Tibial nerve (tissue), 4 donors: ENCODE measurements around the gene TATDN2. TPM values are rescaled to one million over a fixed set of nuclear protein-coding genes. Genes with fewer than 3 reads are reported as not detected.

ENCODE experiments used
- DNase-seq, 2 donors: peaks; one replicate each; pipeline ENCODE4 v3.0.0-alpha.2; 2019; ENCODE audit warnings: low spot score in 2 of 2
- H3K27ac ChIP-seq, 4 donors: fragments of 200-600 bp; sonication (generic) in 3 of 4; one replicate each; pipeline ENCODE4 v1.5.1; 2017 to 2019; ENCODE audit warnings: mild to moderate bottlenecking in 1 of 4
- H3K27me3 ChIP-seq, 2 donors: fragments of 200-600 bp; sonication (generic) in 1 of 2; one replicate each; pipeline versions ENCODE4 v1.5.1 to v1.6.0; 2017 to 2019
- H3K36me3 ChIP-seq, 3 donors: fragments of 200-600 bp; sonication (generic); one replicate each; pipeline ENCODE4 v1.5.1; 2018 to 2019
- H3K4me1 ChIP-seq, 4 donors: fragments of 200-600 bp; sonication (generic) in 3 of 4; one replicate each; pipeline ENCODE4 v1.5.1; 2017 to 2019
- H3K4me3 ChIP-seq, 4 donors: fragments of 200-600 bp; sonication (generic) in 3 of 4; one replicate each; pipeline ENCODE4 v1.5.1; 2017 to 2019; ENCODE audit warnings: mild to moderate bottlenecking in 1 of 4, moderate library complexity in 1 of 4
- H3K9me3 ChIP-seq, 4 donors: fragments of 200-600 bp; sonication (generic) in 3 of 4; one replicate each; pipeline ENCODE4 v1.5.1; 2017 to 2019
- CTCF ChIP-seq, 5 experiments: fragments of 200-600 bp in 3 of 5; fragments of 450-650 bp in 2 of 5; sonication (generic) in 3 of 5; IDR thresholded peaks; one replicate each; pipeline ENCODE4 v1.5.1; 2016 to 2019; ENCODE audit warnings: antibody characterized with exemption in 5 of 5, mild to moderate bottlenecking in 3 of 5, moderate library complexity in 2 of 5
- EP300 ChIP-seq, 2 donors: sonication (generic); formaldehyde crosslinking; IDR thresholded peaks; one replicate each; pipeline ENCODE4 v1.6.1; 2017; ENCODE audit warnings: antibody characterized with exemption in 2 of 2, mild to moderate bottlenecking in 1 of 2
- POLR2A ChIP-seq, 2 donors: fragments of 450-650 bp; IDR thresholded peaks; one replicate each; pipeline ENCODE4 v1.6.1; 2017; ENCODE audit warnings: antibody characterized with exemption in 2 of 2, mild to moderate bottlenecking in 2 of 2, moderate library complexity in 2 of 2
- WGBS, 2 donors: methylation state at CpG; one replicate each; pipeline ENCODE4 v1.1.5; 2018; 5-methylcytosine and 5-hydroxymethylcytosine counted together
- total RNA-seq, 4 donors: library from RNA; depleted of rRNA; stranded (reverse); fragments of >200 nt; gene quantifications; one replicate each; pipeline ENCODE4 v1.1.0, GENCODE V29; 2016

The TATDN2 gene
- total RNA-seq, 4 donors from 2014 or later, result 21.2 to 28.9 (median 28.5) TPM

- Histone ChIP-seq H3K36me3 (peaks cover 0 to 21% (median 0%) of the 10 kb centered on the region in 3 donors), H3K27ac (peak overlapping the region in 1 of 4 donors; percentile 88), H3K9me3 (no peaks in the 10 kb centered on the region), H3K4me1 (peaks cover 0 to 34% (median 12%) of the 10 kb centered on the region in 4 donors), H3K27me3 (no peaks in the 10 kb centered on the region), H3K4me3 (peak overlapping the region in 2 of 4 donors; percentile 81 to 100)
- TF ChIP-seq CTCF (IDR thresholded peaks at IDR 0.05) (no peak), EP300 (IDR thresholded peaks at IDR 0.05) (no peak), POLR2A (IDR thresholded peaks at IDR 0.05) (no peak)
- whole genome bisulfite sequencing, 2 donors, result 91 to 94% methylated on average over 6 to 8 of the region's 8 CpGs
- no peak for DNase-seq
Observed at GRCh38 chr3:10321630-10322351, 73.5 kb downstream of the TATDN2 start.

GRCh38 chr3:10322352-10322710 is 74.1 kb downstream of the TATDN2 start:
- H3K9me3 ChIP-seq, result no peaks in the 10 kb centered on the region
- H3K4me1 ChIP-seq, result peaks cover 0 to 34% (median 12%) of the 10 kb centered on the region in 4 donors
- no peak overlapping the region for H3K27ac ChIP-seq
- no peak overlapping the region for H3K4me3 ChIP-seq
- no peak for DNase-seq
- peaks cover 0 to 16% (median 0%) of the 10 kb centered on the region in 3 donors for H3K36me3 ChIP-seq
- TF ChIP-seq EP300 (IDR thresholded peaks at IDR 0.05) (no peak), CTCF (IDR thresholded peaks at IDR 0.05) (peak in 1 of 5 experiments; percentile 11)
- 94 to 95% methylated on average over 1 of the region's 1 CpG for WGBS, 2 donors
- no peaks in the 10 kb centered on the region for H3K27me3 ChIP-seq

GRCh38 chr3:10327592-10327991 is 79.3 kb downstream of the TATDN2 start:
- H3K36me3 ChIP-seq, result no peaks in the 10 kb centered on the region
- 52 to 59% methylated on average over 10 of the region's 10 CpGs for WGBS, 2 donors
- no peak overlapping the region for H3K4me3 ChIP-seq
- DNase-seq, result no peak
- no peak overlapping the region for H3K27ac ChIP-seq
- TF ChIP-seq CTCF (IDR thresholded peaks at IDR 0.05), result no peak
- TF ChIP-seq EP300 (IDR thresholded peaks at IDR 0.05), result no peak
- no peak for TF ChIP-seq POLR2A (IDR thresholded peaks at IDR 0.05)
- peaks cover 0 to 12% of the 10 kb centered on the region in 2 donors for H3K27me3 ChIP-seq
- no peaks in the 10 kb centered on the region for H3K9me3 ChIP-seq
- H3K4me1 ChIP-seq, result no peaks in the 10 kb centered on the region

GRCh38 chr3:10328460-10329071 is 80.3 kb downstream of the TATDN2 start:
- TF ChIP-seq EP300 (IDR thresholded peaks at IDR 0.05) (no peak), CTCF (IDR thresholded peaks at IDR 0.05) (no peak), POLR2A (IDR thresholded peaks at IDR 0.05) (no peak)
- Histone ChIP-seq H3K27me3 (peaks cover 0 to 12% of the 10 kb centered on the region in 2 donors), H3K4me3 (no peak overlapping the region), H3K4me1 (no peaks in the 10 kb centered on the region), H3K36me3 (peaks cover 0 to 3% (median 0%) of the 10 kb centered on the region in 3 donors), H3K27ac (no peak overlapping the region), H3K9me3 (no peaks in the 10 kb centered on the region)
- WGBS, 2 donors, result 41 to 51% methylated on average over 31 of the region's 31 CpGs
- DNase-seq, result no peak

- Histone ChIP-seq H3K4me1 (no peaks in the 10 kb centered on the region), H3K4me3 (no peak overlapping the region), H3K27ac (no peak overlapping the region), H3K9me3 (no peaks in the 10 kb centered on the region), H3K27me3 (peaks cover 0 to 12% of the 10 kb centered on the region in 2 donors), H3K36me3 (peaks cover 0 to 3% (median 0%) of the 10 kb centered on the region in 3 donors)
- 75% methylated on average over 14 of the region's 14 CpGs for WGBS, 2 donors
- no peak for TF ChIP-seq POLR2A (IDR thresholded peaks at IDR 0.05)
- no peak for TF ChIP-seq EP300 (IDR thresholded peaks at IDR 0.05)
- no peak for TF ChIP-seq CTCF (IDR thresholded peaks at IDR 0.05)
- no peak for DNase-seq
Observed at GRCh38 chr3:10329495-10330015, 81.3 kb downstream of the TATDN2 start.
